Adrenal gland (tissue), 12 donors: Measurements from ENCODE around the gene ICA1. TPM values are rescaled to one million over a fixed set of nuclear protein-coding genes. Genes with fewer than 3 reads are reported as not detected.

Experiments used
- DNase-seq, 7 donors: peaks; one replicate each; pipeline ENCODE4 v3.0.0-alpha.2; 2019 to 2020
- H3K27ac ChIP-seq, 5 donors: fragments of 200-600 bp; sonication (generic) in 4 of 5; 1 replicate in 3 of 5; 2 replicates in 2 of 5; pipeline versions ENCODE4 v1.5.1 to v1.8.0; 2016 to 2020; ENCODE audit warnings: mild to moderate bottlenecking in 1 of 5
- H3K27me3 ChIP-seq: fragments of 200-600 bp; 2 replicates; pipeline ENCODE4 v1.8.0; 2021
- H3K36me3 ChIP-seq, 2 donors: fragments of 200-600 bp; replicated peaks in 1 of 2; 1 replicate in 1 of 2; 2 replicates in 1 of 2; pipeline versions ENCODE4 v1.5.1 to v1.8.0; 2018 to 2022
- H3K4me1 ChIP-seq, 2 donors: fragments of 200-600 bp; replicated peaks in 1 of 2; 1 replicate in 1 of 2; 2 replicates in 1 of 2; pipeline versions ENCODE4 v1.5.1 to v1.8.0; 2018 to 2021
- H3K4me3 ChIP-seq, 4 donors: fragments of 200-600 bp; sonication (generic) in 3 of 4; one replicate each; pipeline ENCODE4 v1.5.1; 2016 to 2018
- H3K9me3 ChIP-seq, 3 donors: fragments of 200-600 bp; sonication (generic) in 1 of 3; replicated peaks in 1 of 3; 1 replicate in 2 of 3; 2 replicates in 1 of 3; pipeline versions ENCODE4 v1.5.1 to v1.8.0; 2016 to 2021
- POLR2A ChIP-seq, 2 donors: fragments of 450-650 bp; IDR thresholded peaks; one replicate each; pipeline ENCODE4 v1.6.1; 2017; ENCODE audit warnings: antibody characterized with exemption in 2 of 2, mild to moderate bottlenecking in 2 of 2, moderate library complexity in 1 of 2
- WGBS, 4 donors: extraction: QIAGEN DNeasy Blood & Tissue Kit in 2 of 4; methylation state at CpG; one replicate each; pipeline versions ENCODE4 v1.1.5 to v1.1.7; 2013 to 2017; 5-methylcytosine and 5-hydroxymethylcytosine counted together
- intact Hi-C, 2 donors: fragments of 100-400 bp; cut with DNase I; formaldehyde crosslinking; loops; one replicate each; pipeline versions ENCODE4 v1.14.1 to v1.15.0; 2022 to 2023
- polyA plus RNA-seq, 3 donors: library from polyadenylated mRNA; stranded (reverse); fragments of 200-250 nt in 2 of 3; fragments of 350-450 nt in 1 of 3; fragmentation: Illumina TruSeq in 1 of 3; extraction: RNeasy Lipid Tissue Mini Kit (QIAGEN cat#74804) in 1 of 3; gene quantifications; one replicate each; pipeline ENCODE4 v1.2.3, GENCODE V29; 2013 to 2014
- total RNA-seq, 9 donors: library from RNA; depleted of rRNA in 4 of 9; stranded (reverse); fragments of >200 nt in 4 of 9; fragments of 120-200 nt in 1 of 9; fragmentation: NEBNext Ultra II Directional in 1 of 9; extraction: Animal tissue kit (Norgen Biotek cat#: 25700) in 1 of 9; gene quantifications; one replicate each; pipeline versions ENCODE4 v1.1.0 to v1.2.4, GENCODE V29; 2013 to 2023
- TF ChIP-seq, protein P1 (sequence below), 6 experiments: fragments of 450-650 bp in 4 of 6; fragments of 200-600 bp in 2 of 6; sonication (generic) in 1 of 6; IDR thresholded peaks; 1 replicate in 5 of 6; 2 replicates in 1 of 6; pipeline versions ENCODE4 v1.5.1 to v1.8.0; 2016 to 2021; ENCODE audit warnings: antibody characterized with exemption in 6 of 6, mild to moderate bottlenecking in 2 of 6, moderate library complexity in 1 of 6
- donor health status: healthy with polysubstance abuse.
- donor health status: Bipolar disorder and iron deficiency.
- donor health status: DM: yes; HTN: yes; CAD: no.
- donor health status: DM: no; HTN: no; CAD: no.
- donor health status: DM: no; HTN: no; CAD: no.
- donor health status: DM: yes; HTN: yes; CAD: no.

ICA1 gene
- total and polyA plus RNA-seq, 12 donors = 5.0 to 16.1 (median 8.4) TPM; not detected in 1

DNA sequence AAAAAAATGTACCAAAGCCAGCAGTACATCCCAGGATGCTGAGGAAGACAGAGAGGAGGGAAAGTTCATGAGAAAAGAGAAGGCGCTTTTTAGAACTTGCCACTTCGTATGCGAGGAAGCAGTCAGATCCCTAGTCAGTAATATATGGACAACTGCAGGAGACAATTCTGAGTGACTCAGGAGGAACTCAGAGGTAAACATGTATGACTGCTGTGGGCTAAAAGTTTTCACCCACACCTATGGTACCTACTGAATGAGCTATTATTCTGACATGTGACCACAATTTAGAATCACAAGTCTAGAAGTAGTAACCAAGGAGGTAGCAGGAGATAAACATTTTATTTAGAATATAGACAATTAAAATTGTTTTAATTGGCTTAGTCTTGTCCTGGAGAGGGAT, 126.5 kb downstream of the ICA1 start:
- 91 to 95% (median 92%) methylated on average over 3 of the region's 3 CpGs for WGBS, 4 donors
- no peaks in the 10 kb centered on the region for H3K27me3 ChIP-seq
- no peaks in the 10 kb centered on the region for H3K4me1 ChIP-seq
- H3K27ac ChIP-seq = no peak overlapping the region
- H3K36me3 ChIP-seq = no peaks in the 10 kb centered on the region
- H3K4me3 ChIP-seq = no peak overlapping the region
- intact Hi-C loops = no loop called here
- no peaks in the 10 kb centered on the region for H3K9me3 ChIP-seq
- no peak for DNase-seq
- TF ChIP-seq, protein P1, sequence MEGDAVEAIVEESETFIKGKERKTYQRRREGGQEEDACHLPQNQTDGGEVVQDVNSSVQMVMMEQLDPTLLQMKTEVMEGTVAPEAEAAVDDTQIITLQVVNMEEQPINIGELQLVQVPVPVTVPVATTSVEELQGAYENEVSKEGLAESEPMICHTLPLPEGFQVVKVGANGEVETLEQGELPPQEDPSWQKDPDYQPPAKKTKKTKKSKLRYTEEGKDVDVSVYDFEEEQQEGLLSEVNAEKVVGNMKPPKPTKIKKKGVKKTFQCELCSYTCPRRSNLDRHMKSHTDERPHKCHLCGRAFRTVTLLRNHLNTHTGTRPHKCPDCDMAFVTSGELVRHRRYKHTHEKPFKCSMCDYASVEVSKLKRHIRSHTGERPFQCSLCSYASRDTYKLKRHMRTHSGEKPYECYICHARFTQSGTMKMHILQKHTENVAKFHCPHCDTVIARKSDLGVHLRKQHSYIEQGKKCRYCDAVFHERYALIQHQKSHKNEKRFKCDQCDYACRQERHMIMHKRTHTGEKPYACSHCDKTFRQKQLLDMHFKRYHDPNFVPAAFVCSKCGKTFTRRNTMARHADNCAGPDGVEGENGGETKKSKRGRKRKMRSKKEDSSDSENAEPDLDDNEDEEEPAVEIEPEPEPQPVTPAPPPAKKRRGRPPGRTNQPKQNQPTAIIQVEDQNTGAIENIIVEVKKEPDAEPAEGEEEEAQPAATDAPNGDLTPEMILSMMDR (IDR thresholded peaks at IDR 0.05) = no peak
- TF ChIP-seq POLR2A (IDR thresholded peaks at IDR 0.05) = no peak

DNA sequence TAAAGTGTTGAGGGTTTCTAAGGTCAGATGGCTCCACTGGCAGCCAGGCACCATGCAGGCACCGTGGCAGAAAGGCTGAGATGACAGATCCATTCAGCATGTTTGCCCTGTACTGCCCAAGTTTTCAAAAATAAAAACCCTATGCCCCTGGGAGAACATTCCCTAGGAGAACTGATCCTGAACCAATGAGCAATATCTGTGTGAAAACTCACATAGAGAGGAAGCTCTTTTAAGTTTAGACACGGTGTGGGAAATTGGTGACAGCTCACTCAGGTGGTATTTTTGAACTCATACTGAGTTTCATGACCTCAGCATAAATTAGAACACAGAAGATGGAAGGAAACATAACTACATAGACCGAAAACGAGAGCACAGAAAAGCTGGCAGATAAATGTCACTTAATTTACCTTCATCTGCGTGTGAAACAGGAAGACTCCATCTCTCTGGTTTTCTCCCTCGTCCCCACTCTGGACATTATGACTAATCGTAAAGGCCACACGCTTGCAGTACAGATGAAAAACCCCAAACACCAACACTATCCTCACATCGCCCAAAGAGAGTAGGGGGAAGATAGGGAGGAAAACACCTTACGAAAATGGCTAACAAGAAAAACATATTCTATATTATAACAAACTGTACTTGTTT, 127.8 kb downstream of the ICA1 start:
- H3K36me3 ChIP-seq = no peaks in the 10 kb centered on the region
- no peak overlapping the region for H3K4me3 ChIP-seq
- no peaks in the 10 kb centered on the region for H3K4me1 ChIP-seq
- no peak overlapping the region for H3K27ac ChIP-seq
- DNase-seq = no peak
- TF ChIP-seq, protein P1 (IDR thresholded peaks at IDR 0.05) = no peak
- TF ChIP-seq POLR2A (IDR thresholded peaks at IDR 0.05) = no peak
- no peaks in the 10 kb centered on the region for H3K9me3 ChIP-seq
- no peaks in the 10 kb centered on the region for H3K27me3 ChIP-seq
- 66 to 78% (median 74%) methylated on average over 10 of the region's 10 CpGs for whole genome bisulfite sequencing, 4 donors
- intact Hi-C loops = no loop called here

DNA sequence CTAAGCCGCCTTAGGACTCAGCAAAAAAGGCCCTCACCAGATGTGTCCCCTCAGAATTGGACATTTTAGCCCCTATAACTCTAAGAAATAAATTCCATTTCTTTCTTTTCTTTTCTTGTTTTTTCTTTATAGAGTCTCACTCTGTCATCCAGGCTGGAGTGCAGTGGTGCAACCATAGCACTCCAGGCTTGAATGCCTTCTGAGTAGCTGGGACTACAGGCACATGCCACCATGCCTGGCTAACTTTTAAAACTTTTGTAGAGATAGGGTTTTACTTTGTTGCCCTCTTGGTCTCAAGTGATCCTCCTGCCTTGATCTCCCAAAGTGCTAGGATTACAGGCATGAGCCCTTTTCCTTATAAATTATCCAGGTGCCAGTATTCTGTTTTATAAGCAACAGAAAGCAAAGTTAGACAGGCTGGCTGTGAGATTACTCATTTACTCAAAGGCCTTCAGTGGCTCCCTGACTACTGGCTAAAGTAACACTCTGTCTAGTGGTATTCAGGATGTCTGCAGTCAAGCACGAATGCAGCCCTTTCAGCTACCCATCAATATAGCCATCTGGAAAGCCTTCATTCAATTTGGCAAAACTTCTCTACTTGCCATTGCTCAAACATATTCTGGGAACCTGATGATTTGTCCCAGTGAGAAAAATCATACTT, 128.6 kb downstream of the ICA1 start:
- H3K9me3 ChIP-seq = no peaks in the 10 kb centered on the region
- intact Hi-C loops = no loop called here
- H3K27me3 ChIP-seq = no peaks in the 10 kb centered on the region
- H3K36me3 ChIP-seq = no peaks in the 10 kb centered on the region
- H3K27ac ChIP-seq = no peak overlapping the region
- WGBS, 4 donors = 87 to 91% (median 90%) methylated on average over 2 of the region's 2 CpGs
- no peak for DNase-seq
- H3K4me1 ChIP-seq = no peaks in the 10 kb centered on the region
- TF ChIP-seq POLR2A (IDR thresholded peaks at IDR 0.05) = no peak
- TF ChIP-seq, protein P1 (IDR thresholded peaks at IDR 0.05) = no peak
- no peak overlapping the region for H3K4me3 ChIP-seq

- no peak for DNase-seq
- H3K27me3 ChIP-seq = no peaks in the 10 kb centered on the region
- TF ChIP-seq POLR2A (IDR thresholded peaks at IDR 0.05) = no peak
- TF ChIP-seq, protein P1 (IDR thresholded peaks at IDR 0.05) = no peak
- no peaks in the 10 kb centered on the region for H3K36me3 ChIP-seq
- no peak overlapping the region for H3K4me3 ChIP-seq
- intact Hi-C loops = no loop called here
- no peaks in the 10 kb centered on the region for H3K4me1 ChIP-seq
- no peaks in the 10 kb centered on the region for H3K9me3 ChIP-seq
- 75 to 91% (median 82%) methylated on average over 5 of the region's 5 CpGs for WGBS, 4 donors
- no peak overlapping the region for H3K27ac ChIP-seq
These were observed 130.0 kb downstream of the ICA1 start for GRCh38 chr7:8131694-8132605.
